Measurements from ENCODE around the gene SRSF11.

- TF ChIP-seq, protein P1, sequence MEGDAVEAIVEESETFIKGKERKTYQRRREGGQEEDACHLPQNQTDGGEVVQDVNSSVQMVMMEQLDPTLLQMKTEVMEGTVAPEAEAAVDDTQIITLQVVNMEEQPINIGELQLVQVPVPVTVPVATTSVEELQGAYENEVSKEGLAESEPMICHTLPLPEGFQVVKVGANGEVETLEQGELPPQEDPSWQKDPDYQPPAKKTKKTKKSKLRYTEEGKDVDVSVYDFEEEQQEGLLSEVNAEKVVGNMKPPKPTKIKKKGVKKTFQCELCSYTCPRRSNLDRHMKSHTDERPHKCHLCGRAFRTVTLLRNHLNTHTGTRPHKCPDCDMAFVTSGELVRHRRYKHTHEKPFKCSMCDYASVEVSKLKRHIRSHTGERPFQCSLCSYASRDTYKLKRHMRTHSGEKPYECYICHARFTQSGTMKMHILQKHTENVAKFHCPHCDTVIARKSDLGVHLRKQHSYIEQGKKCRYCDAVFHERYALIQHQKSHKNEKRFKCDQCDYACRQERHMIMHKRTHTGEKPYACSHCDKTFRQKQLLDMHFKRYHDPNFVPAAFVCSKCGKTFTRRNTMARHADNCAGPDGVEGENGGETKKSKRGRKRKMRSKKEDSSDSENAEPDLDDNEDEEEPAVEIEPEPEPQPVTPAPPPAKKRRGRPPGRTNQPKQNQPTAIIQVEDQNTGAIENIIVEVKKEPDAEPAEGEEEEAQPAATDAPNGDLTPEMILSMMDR (IDR thresholded peaks at IDR 0.05) = no peak
- no peak for TF ChIP-seq POLR2A (IDR thresholded peaks at IDR 0.05)
Observed at GRCh38 chr1:70264839-70265238, 43.7 kb downstream of the SRSF11 start.

Data from gastroesophageal sphincter (tissue), 3 donors.